Astrocyte (in vitro differentiated cells and primary cell): ENCODE results near the gene OAS3.

ENCODE experiments used
- CTCF ChIP-seq: IDR thresholded peaks from 2 replicates; pipeline ENCODE4 v1.5.1; 2011; ENCODE audit warnings: low read depth, mild to moderate bottlenecking, inconsistent platforms, low read length, moderate library complexity; ENCODE audit not compliant: insufficient read depth
- EZH2 ChIP-seq: IDR thresholded peaks from 2 replicates; pipeline ENCODE4 v1.6.1; 2012; ENCODE audit warnings: mild to moderate bottlenecking, low read length, inconsistent platforms; ENCODE audit not compliant: insufficient read depth

GRCh38 chr12:112907415-112908157 is 30.7 kb upstream of the OAS3 start:
- TF ChIP-seq CTCF (no peak), EZH2 (no peak)
